ENCODE data around the gene TUBB4A.

DNA sequence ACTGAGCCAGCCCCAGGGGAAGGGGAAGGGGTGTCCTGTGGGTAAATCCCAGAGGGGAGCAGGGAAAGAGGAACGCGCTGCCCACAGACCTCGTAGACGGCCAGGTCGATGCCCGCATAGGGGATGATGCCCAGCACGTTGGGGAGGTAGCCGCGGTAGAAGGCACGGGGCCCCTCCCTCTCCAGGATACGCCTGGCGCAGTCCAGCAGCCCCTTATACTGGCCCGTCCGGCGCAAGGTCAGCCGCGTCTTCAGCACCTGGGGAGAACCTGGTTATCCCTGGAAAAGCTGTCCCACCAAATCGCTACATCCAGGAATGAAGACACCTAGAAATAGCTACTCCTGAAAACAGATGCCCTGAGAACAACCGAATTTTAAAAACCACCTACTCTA is 49.9 kb downstream of the TUBB4A start:
- TF ChIP-seq RAD21 (conservative IDR thresholded peaks at IDR 0.05), result no peak
- TF ChIP-seq, protein P1, sequence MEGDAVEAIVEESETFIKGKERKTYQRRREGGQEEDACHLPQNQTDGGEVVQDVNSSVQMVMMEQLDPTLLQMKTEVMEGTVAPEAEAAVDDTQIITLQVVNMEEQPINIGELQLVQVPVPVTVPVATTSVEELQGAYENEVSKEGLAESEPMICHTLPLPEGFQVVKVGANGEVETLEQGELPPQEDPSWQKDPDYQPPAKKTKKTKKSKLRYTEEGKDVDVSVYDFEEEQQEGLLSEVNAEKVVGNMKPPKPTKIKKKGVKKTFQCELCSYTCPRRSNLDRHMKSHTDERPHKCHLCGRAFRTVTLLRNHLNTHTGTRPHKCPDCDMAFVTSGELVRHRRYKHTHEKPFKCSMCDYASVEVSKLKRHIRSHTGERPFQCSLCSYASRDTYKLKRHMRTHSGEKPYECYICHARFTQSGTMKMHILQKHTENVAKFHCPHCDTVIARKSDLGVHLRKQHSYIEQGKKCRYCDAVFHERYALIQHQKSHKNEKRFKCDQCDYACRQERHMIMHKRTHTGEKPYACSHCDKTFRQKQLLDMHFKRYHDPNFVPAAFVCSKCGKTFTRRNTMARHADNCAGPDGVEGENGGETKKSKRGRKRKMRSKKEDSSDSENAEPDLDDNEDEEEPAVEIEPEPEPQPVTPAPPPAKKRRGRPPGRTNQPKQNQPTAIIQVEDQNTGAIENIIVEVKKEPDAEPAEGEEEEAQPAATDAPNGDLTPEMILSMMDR (IDR thresholded peaks at IDR 0.05; ENCODE audit: poor library complexity, severe bottlenecking), result no peak
- TF ChIP-seq POLR2AphosphoS5 (IDR thresholded peaks at IDR 0.05), result no peak
- no peak for TF ChIP-seq EP300 (conservative IDR thresholded peaks at IDR 0.05; ENCODE audit: poor library complexity, severe bottlenecking)
- no peak for TF ChIP-seq MXI1 (conservative IDR thresholded peaks at IDR 0.05; ENCODE audit: poor library complexity, severe bottlenecking)
- no peak for TF ChIP-seq EZH2 (IDR thresholded peaks at IDR 0.05; ENCODE audit: borderline replicate concordance, insufficient read depth, low read length, poor library complexity, severe bottlenecking)
- TF ChIP-seq, protein P2, sequence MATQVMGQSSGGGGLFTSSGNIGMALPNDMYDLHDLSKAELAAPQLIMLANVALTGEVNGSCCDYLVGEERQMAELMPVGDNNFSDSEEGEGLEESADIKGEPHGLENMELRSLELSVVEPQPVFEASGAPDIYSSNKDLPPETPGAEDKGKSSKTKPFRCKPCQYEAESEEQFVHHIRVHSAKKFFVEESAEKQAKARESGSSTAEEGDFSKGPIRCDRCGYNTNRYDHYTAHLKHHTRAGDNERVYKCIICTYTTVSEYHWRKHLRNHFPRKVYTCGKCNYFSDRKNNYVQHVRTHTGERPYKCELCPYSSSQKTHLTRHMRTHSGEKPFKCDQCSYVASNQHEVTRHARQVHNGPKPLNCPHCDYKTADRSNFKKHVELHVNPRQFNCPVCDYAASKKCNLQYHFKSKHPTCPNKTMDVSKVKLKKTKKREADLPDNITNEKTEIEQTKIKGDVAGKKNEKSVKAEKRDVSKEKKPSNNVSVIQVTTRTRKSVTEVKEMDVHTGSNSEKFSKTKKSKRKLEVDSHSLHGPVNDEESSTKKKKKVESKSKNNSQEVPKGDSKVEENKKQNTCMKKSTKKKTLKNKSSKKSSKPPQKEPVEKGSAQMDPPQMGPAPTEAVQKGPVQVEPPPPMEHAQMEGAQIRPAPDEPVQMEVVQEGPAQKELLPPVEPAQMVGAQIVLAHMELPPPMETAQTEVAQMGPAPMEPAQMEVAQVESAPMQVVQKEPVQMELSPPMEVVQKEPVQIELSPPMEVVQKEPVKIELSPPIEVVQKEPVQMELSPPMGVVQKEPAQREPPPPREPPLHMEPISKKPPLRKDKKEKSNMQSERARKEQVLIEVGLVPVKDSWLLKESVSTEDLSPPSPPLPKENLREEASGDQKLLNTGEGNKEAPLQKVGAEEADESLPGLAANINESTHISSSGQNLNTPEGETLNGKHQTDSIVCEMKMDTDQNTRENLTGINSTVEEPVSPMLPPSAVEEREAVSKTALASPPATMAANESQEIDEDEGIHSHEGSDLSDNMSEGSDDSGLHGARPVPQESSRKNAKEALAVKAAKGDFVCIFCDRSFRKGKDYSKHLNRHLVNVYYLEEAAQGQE (IDR thresholded peaks at IDR 0.05; ENCODE audit: borderline replicate concordance), result no peak
- TF ChIP-seq TAF1 (IDR thresholded peaks at IDR 0.05; ENCODE audit: low read depth), result no peak

Measured in neural cell (in vitro differentiated cells).